ENCODE results near the gene RFX6.

RFX6 gene

DNA sequence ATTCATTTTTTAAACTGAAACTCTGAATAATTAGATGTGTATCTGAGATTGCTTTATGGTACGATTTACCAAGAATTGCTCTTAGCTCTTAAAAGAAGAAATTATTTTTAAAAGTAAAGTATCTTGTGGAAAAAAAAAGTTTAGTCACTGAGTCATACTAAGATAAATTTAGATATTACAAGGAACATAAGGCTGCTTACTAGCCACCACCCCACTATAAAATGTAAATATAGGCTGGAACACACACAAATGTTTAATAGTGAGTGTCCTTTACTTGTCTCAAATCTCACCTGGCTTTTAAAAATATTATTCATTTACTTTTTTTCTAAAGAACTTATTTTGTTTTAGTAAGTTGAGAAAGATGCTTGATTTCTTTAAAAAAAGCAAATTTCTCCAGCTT lies 17.6 kb downstream of the RFX6 start:
- H2BK5ac ChIP-seq (ENCODE audit: low read depth, low read length, poor library complexity): no peak overlapping the region
- no peaks in the 10 kb centered on the region for H3K27me3 ChIP-seq (ENCODE audit: insufficient read depth, low read length)
- no peak overlapping the region for H2BK12ac ChIP-seq (ENCODE audit: low read length)
- no peaks in the 10 kb centered on the region for H3K4me1 ChIP-seq (ENCODE audit: control insufficient read depth in 1 of 2, insufficient read depth in 2 of 2, low read length in 2 of 2)
- no peak overlapping the region for H3K23ac ChIP-seq (ENCODE audit: low read length)
- H3K4me3 ChIP-seq (ENCODE audit: low read depth, low read length): no peak overlapping the region
- H3K9me3 ChIP-seq (ENCODE audit: insufficient read depth, low read depth, low read length): no peaks in the 10 kb centered on the region
- no peak for DNase-seq
- WGBS (ENCODE audit: extremely low coverage, insufficient coverage, insufficient read length): no CpG with 5 or more reads among the region's 1 CpG
- H3K4me2 ChIP-seq (ENCODE audit: low read length): no peak overlapping the region
- H3K18ac ChIP-seq (ENCODE audit: low read length): no peak overlapping the region
- no peak overlapping the region for H3K4ac ChIP-seq (ENCODE audit: low read depth, low read length)
- H4K12ac ChIP-seq (ENCODE audit: low read depth, low read length): no peak overlapping the region
- no peak overlapping the region for H4K91ac ChIP-seq (ENCODE audit: low read depth, low read length)
- H3K36me3 ChIP-seq (ENCODE audit: control insufficient read depth in 1 of 2, insufficient read depth in 2 of 2, low read length in 2 of 2): no peaks in the 10 kb centered on the region
- no peak overlapping the region for H2AFZ ChIP-seq (ENCODE audit: insufficient read depth, low read length, poor library complexity)
- no peak overlapping the region for H3K9ac ChIP-seq (ENCODE audit: low read length)
- no peak overlapping the region for H3K14ac ChIP-seq (ENCODE audit: low read length)
- H2BK120ac ChIP-seq (ENCODE audit: insufficient read depth, low read length, poor library complexity): no peak overlapping the region
- no peak overlapping the region for H2AK5ac ChIP-seq (ENCODE audit: low read length)
- H4K8ac ChIP-seq (ENCODE audit: low read depth, low read length): no peak overlapping the region
- no peak overlapping the region for H3K27ac ChIP-seq (ENCODE audit: low read depth, low read length)
- H3K79me1 ChIP-seq (ENCODE audit: low read length): no peaks in the 10 kb centered on the region
- H3K79me2 ChIP-seq (ENCODE audit: control insufficient read depth, insufficient read depth, low read length, poor library complexity): no peaks in the 10 kb centered on the region

DNA sequence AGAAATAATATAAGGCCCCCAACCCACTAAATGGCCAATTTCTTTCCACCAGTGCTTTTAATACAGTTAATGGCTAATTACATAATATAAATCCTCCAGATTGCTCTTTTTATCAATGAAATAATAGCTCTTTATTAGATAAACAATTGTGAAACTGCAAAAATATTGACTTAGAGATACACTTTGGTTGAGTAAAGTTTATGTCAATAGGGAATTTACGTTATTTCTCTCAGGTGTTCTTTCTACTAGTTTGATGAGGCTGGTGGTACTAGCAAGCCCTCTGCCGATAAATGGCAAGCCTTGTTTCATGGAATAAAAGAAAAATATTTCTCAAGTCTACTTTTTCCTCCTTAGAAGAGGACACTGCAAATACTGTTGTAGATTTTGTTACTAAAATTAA lies 18.9 kb downstream of the RFX6 start:
- H3K23ac ChIP-seq (ENCODE audit: low read length): no peak overlapping the region
- H3K27ac ChIP-seq (ENCODE audit: low read depth, low read length): no peak overlapping the region
- WGBS (ENCODE audit: extremely low coverage, insufficient coverage, insufficient read length): no CpG with 5 or more reads among the region's 2 CpGs
- H3K4me1 ChIP-seq (ENCODE audit: control insufficient read depth in 1 of 2, insufficient read depth in 2 of 2, low read length in 2 of 2): no peaks in the 10 kb centered on the region
- H4K8ac ChIP-seq (ENCODE audit: low read depth, low read length): no peak overlapping the region
- no peak overlapping the region for H2AFZ ChIP-seq (ENCODE audit: insufficient read depth, low read length, poor library complexity)
- no peaks in the 10 kb centered on the region for H3K79me2 ChIP-seq (ENCODE audit: control insufficient read depth, insufficient read depth, low read length, poor library complexity)
- no peak overlapping the region for H2BK12ac ChIP-seq (ENCODE audit: low read length)
- H3K36me3 ChIP-seq (ENCODE audit: control insufficient read depth in 1 of 2, insufficient read depth in 2 of 2, low read length in 2 of 2): no peaks in the 10 kb centered on the region
- no peak overlapping the region for H3K4ac ChIP-seq (ENCODE audit: low read depth, low read length)
- no peak overlapping the region for H2BK120ac ChIP-seq (ENCODE audit: insufficient read depth, low read length, poor library complexity)
- H4K91ac ChIP-seq (ENCODE audit: low read depth, low read length): no peak overlapping the region
- H3K18ac ChIP-seq (ENCODE audit: low read length): no peak overlapping the region
- no peak overlapping the region for H3K14ac ChIP-seq (ENCODE audit: low read length)
- H2AK5ac ChIP-seq (ENCODE audit: low read length): no peak overlapping the region
- no peak overlapping the region for H4K12ac ChIP-seq (ENCODE audit: low read depth, low read length)
- DNase-seq: no peak
- H3K79me1 ChIP-seq (ENCODE audit: low read length): no peaks in the 10 kb centered on the region
- no peak overlapping the region for H2BK5ac ChIP-seq (ENCODE audit: low read depth, low read length, poor library complexity)
- H3K4me2 ChIP-seq (ENCODE audit: low read length): no peak overlapping the region
- no peaks in the 10 kb centered on the region for H3K27me3 ChIP-seq (ENCODE audit: insufficient read depth, low read length)
- no peak overlapping the region for H3K9ac ChIP-seq (ENCODE audit: low read length)
- no peak overlapping the region for H3K4me3 ChIP-seq (ENCODE audit: low read depth, low read length)
- H3K9me3 ChIP-seq (ENCODE audit: insufficient read depth, low read depth, low read length): no peaks in the 10 kb centered on the region

GRCh38 chr6:116902634-116903033 lies 25.6 kb downstream of the RFX6 start:
- peak in 1 of 2 donors; percentile 22 for DNase-seq
- Histone ChIP-seq H4K8ac (ENCODE audit: low read depth, low read length) (no peak overlapping the region), H3K27ac (ENCODE audit: low read depth, low read length) (no peak overlapping the region), H2AK5ac (ENCODE audit: low read length) (no peak overlapping the region), H3K4ac (ENCODE audit: low read depth, low read length) (no peak overlapping the region), H3K27me3 (ENCODE audit: insufficient read depth, low read length) (no peaks in the 10 kb centered on the region), H3K4me1 (ENCODE audit: control insufficient read depth in 1 of 2, insufficient read depth in 2 of 2, low read length in 2 of 2) (no peaks in the 10 kb centered on the region), H3K14ac (ENCODE audit: low read length) (no peak overlapping the region), H4K91ac (ENCODE audit: low read depth, low read length) (no peak overlapping the region), H3K79me2 (ENCODE audit: control insufficient read depth, insufficient read depth, low read length, poor library complexity) (no peaks in the 10 kb centered on the region), H3K9ac (ENCODE audit: low read length) (no peak overlapping the region), H2BK120ac (ENCODE audit: insufficient read depth, low read length, poor library complexity) (no peak overlapping the region), H3K9me3 (ENCODE audit: insufficient read depth, low read depth, low read length) (no peaks in the 10 kb centered on the region), H4K12ac (ENCODE audit: low read depth, low read length) (no peak overlapping the region), H3K4me3 (ENCODE audit: low read depth, low read length) (no peak overlapping the region), H3K18ac (ENCODE audit: low read length) (no peak overlapping the region), H3K23ac (ENCODE audit: low read length) (no peak overlapping the region), H3K4me2 (ENCODE audit: low read length) (no peak overlapping the region), H2BK12ac (ENCODE audit: low read length) (no peak overlapping the region), H2AFZ (ENCODE audit: insufficient read depth, low read length, poor library complexity) (no peak overlapping the region), H3K79me1 (ENCODE audit: low read length) (no peaks in the 10 kb centered on the region), H2BK5ac (ENCODE audit: low read depth, low read length, poor library complexity) (no peak overlapping the region), H3K36me3 (ENCODE audit: control insufficient read depth in 1 of 2, insufficient read depth in 2 of 2, low read length in 2 of 2) (no peaks in the 10 kb centered on the region)
- no CpG with 5 or more reads among the region's 3 CpGs for WGBS (ENCODE audit: extremely low coverage, insufficient coverage, insufficient read length)

GRCh38 chr6:116922853-116923548 lies 46.0 kb downstream of the RFX6 start:
- H3K18ac ChIP-seq (ENCODE audit: low read length): no peak overlapping the region
- no peak overlapping the region for H2AFZ ChIP-seq (ENCODE audit: insufficient read depth, low read length, poor library complexity)
- no peak overlapping the region for H2BK120ac ChIP-seq (ENCODE audit: insufficient read depth, low read length, poor library complexity)
- H4K8ac ChIP-seq (ENCODE audit: low read depth, low read length): no peak overlapping the region
- no peak overlapping the region for H3K4me2 ChIP-seq (ENCODE audit: low read length)
- H3K9ac ChIP-seq (ENCODE audit: low read length): no peak overlapping the region
- no peak overlapping the region for H3K14ac ChIP-seq (ENCODE audit: low read length)
- no peaks in the 10 kb centered on the region for H3K27me3 ChIP-seq (ENCODE audit: insufficient read depth, low read length)
- no peaks in the 10 kb centered on the region for H3K9me3 ChIP-seq (ENCODE audit: insufficient read depth, low read depth, low read length)
- H2BK5ac ChIP-seq (ENCODE audit: low read depth, low read length, poor library complexity): no peak overlapping the region
- H3K23ac ChIP-seq (ENCODE audit: low read length): no peak overlapping the region
- no peak for DNase-seq
- no peak overlapping the region for H3K27ac ChIP-seq (ENCODE audit: low read depth, low read length)
- H3K79me2 ChIP-seq (ENCODE audit: control insufficient read depth, insufficient read depth, low read length, poor library complexity): no peaks in the 10 kb centered on the region
- H2BK12ac ChIP-seq (ENCODE audit: low read length): no peak overlapping the region
- H3K4ac ChIP-seq (ENCODE audit: low read depth, low read length): no peak overlapping the region
- H3K79me1 ChIP-seq (ENCODE audit: low read length): no peaks in the 10 kb centered on the region
- no CpG with 5 or more reads among the region's 4 CpGs for WGBS (ENCODE audit: extremely low coverage, insufficient coverage, insufficient read length)
- no peaks in the 10 kb centered on the region for H3K36me3 ChIP-seq (ENCODE audit: control insufficient read depth in 1 of 2, insufficient read depth in 2 of 2, low read length in 2 of 2)
- H4K91ac ChIP-seq (ENCODE audit: low read depth, low read length): no peak overlapping the region
- no peak overlapping the region for H4K12ac ChIP-seq (ENCODE audit: low read depth, low read length)
- no peaks in the 10 kb centered on the region for H3K4me1 ChIP-seq (ENCODE audit: control insufficient read depth in 1 of 2, insufficient read depth in 2 of 2, low read length in 2 of 2)
- H2AK5ac ChIP-seq (ENCODE audit: low read length): no peak overlapping the region
- no peak overlapping the region for H3K4me3 ChIP-seq (ENCODE audit: low read depth, low read length)

All from trophoblast cell (in vitro differentiated cells and primary cell).